Neural cell (in vitro differentiated cells): Measurements from ENCODE around the gene CPT1A.

Source experiments
- CTCF ChIP-seq: fragments of 450-650 bp; IDR thresholded peaks from 2 replicates; pipeline ENCODE4 v1.5.1; 2014; ENCODE audit warnings: antibody characterized with exemption, mild to moderate bottlenecking, moderate library complexity; ENCODE audit not compliant: poor library complexity, severe bottlenecking
- POLR2AphosphoS5 ChIP-seq: IDR thresholded peaks from 2 replicates; pipeline ENCODE4 v1.6.1; 2012
- REST ChIP-seq: IDR thresholded peaks from 2 replicates; pipeline ENCODE4 v1.6.1; 2012; ENCODE audit warnings: borderline replicate concordance

- no peak for TF ChIP-seq CTCF
- TF ChIP-seq POLR2AphosphoS5 = no peak
- TF ChIP-seq REST = no peak
Observed at GRCh38 chr11:68778205-68778604, 63.5 kb downstream of the CPT1A start.
